ENCODE measurements around the gene DDTL. TPM values are rescaled to one million over a fixed set of nuclear protein-coding genes. Genes with fewer than 3 reads are reported as not detected.

The DDTL gene
- total and polyA plus RNA-seq, 2 donors (not counting 1 experiment from before 2014, with no cell fraction given) = 4.1 TPM; not detected in 1

DNA sequence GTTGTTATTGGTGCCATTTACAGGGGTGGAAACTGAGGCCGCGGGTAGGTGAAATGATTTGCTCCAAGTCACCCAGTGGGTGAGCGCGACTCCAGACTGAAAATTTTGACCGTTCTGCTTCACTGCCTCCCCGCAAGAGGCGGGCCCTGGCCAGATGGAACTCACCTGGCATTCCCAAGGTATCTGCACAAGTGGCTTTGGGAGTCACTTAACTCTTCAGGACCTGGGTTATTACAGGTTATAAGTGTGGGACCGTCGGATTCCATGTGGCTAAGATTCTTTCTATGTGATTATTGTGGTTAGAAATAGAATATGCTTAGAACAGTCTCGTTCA is 45.0 kb downstream of the DDTL start:
- no peaks in the 10 kb centered on the region for H3K27me3 Mint-ChIP-seq
- H3K27ac ChIP-seq (ENCODE audit: low read length in 2 of 2) = peak overlapping the region in 1 of 2 donors; percentile 80
- peak overlapping the region; percentile 83 for H3K4me2 ChIP-seq (replicated peaks; ENCODE audit: low read depth, low read length, poor library complexity, severe bottlenecking)
- H3K9ac ChIP-seq (ENCODE audit: low read length) = peak overlapping the region; percentile 87
- H4K20me1 ChIP-seq (ENCODE audit: control insufficient read depth, insufficient read depth, low read length, poor library complexity, severe bottlenecking) = no peaks in the 10 kb centered on the region
- DNase-seq = no peak
- peaks cover 0 to 1% of the 10 kb centered on the region in 2 experiments for H3K36me3 ChIP-seq (replicated peaks in 1 of 2; ENCODE audit: control extremely low read depth in 1 of 2, control insufficient read depth in 1 of 2, extremely low read depth in 1 of 2, insufficient read depth in 2 of 2, low read length in 1 of 2)
- peaks cover 28% of the 10 kb centered on the region for H3K4me1 Mint-ChIP-seq
- peaks cover 7 to 18% of the 10 kb centered on the region in 2 donors for H3K4me1 ChIP-seq (ENCODE audit: control insufficient read depth in 2 of 2, insufficient read depth in 2 of 2, low read length in 2 of 2)
- H3K4me3 ChIP-seq (ENCODE audit: control extremely low read depth in 1 of 5, extremely low read depth in 1 of 5, insufficient read depth in 1 of 5, low read depth in 2 of 5, low read length in 4 of 5) = peak overlapping the region; percentile 77 to 88 (median 86)
- 0% methylated on average over 7 of the region's 10 CpGs for WGBS (ENCODE audit: insufficient coverage)
- no peaks in the 10 kb centered on the region for H3K9me3 Mint-ChIP-seq (ENCODE audit: insufficient read depth)
- no peak for ATAC-seq (ENCODE audit: low read depth)
- H3K27me3 ChIP-seq (replicated peaks in 1 of 4; ENCODE audit: control extremely low read depth in 1 of 4, control insufficient read depth in 3 of 4, insufficient read depth in 4 of 4, low read length in 3 of 4) = no peaks in the 10 kb centered on the region
- peak overlapping the region; percentile 95 for H3K27ac Mint-ChIP-seq
- H2AFZ ChIP-seq (ENCODE audit: insufficient read depth, low read depth, low read length, poor library complexity, severe bottlenecking) = peak overlapping the region; percentile 88
- CTCF ChIA-PET = interaction anchor here (1.2 to 3.8 kb wide), 2 partner anchors 145 to 163 kb away, joined by 3 to 27 read pairs; no protein-coding TSS in a partner anchor
- H3K9me3 ChIP-seq (ENCODE audit: control extremely low read depth in 1 of 3, control insufficient read depth in 2 of 3, insufficient read depth in 1 of 3, low read length in 2 of 3) = peaks cover 0 to 2% (median 0%) of the 10 kb centered on the region in 3 donors
- peak overlapping the region; percentile 95 for H3K4me3 Mint-ChIP-seq
- peaks cover 24% of the 10 kb centered on the region for H3K79me2 ChIP-seq (ENCODE audit: control insufficient read depth, insufficient read depth, low read length)
- POLR2A ChIA-PET = interaction anchor here (0.6 kb wide), 1 partner anchor 729 kb away, joined by 6 read pairs; no protein-coding TSS in a partner anchor
- intact Hi-C loops (cut with micrococcal nuclease) = loop anchor here (1.0 to 10.0 kb wide), 3 partner anchors 146 to 259 kb away; partner anchors contain the start of genes SMARCB1 and SPECC1L
- TF ChIP-seq, protein P1, sequence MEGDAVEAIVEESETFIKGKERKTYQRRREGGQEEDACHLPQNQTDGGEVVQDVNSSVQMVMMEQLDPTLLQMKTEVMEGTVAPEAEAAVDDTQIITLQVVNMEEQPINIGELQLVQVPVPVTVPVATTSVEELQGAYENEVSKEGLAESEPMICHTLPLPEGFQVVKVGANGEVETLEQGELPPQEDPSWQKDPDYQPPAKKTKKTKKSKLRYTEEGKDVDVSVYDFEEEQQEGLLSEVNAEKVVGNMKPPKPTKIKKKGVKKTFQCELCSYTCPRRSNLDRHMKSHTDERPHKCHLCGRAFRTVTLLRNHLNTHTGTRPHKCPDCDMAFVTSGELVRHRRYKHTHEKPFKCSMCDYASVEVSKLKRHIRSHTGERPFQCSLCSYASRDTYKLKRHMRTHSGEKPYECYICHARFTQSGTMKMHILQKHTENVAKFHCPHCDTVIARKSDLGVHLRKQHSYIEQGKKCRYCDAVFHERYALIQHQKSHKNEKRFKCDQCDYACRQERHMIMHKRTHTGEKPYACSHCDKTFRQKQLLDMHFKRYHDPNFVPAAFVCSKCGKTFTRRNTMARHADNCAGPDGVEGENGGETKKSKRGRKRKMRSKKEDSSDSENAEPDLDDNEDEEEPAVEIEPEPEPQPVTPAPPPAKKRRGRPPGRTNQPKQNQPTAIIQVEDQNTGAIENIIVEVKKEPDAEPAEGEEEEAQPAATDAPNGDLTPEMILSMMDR (IDR thresholded peaks at IDR 0.05) = no peak
- no peak for TF ChIP-seq EZH2 (IDR thresholded peaks at IDR 0.05; ENCODE audit: borderline replicate concordance, insufficient read depth, low read depth, low read length, poor library complexity, severe bottlenecking)

DNA sequence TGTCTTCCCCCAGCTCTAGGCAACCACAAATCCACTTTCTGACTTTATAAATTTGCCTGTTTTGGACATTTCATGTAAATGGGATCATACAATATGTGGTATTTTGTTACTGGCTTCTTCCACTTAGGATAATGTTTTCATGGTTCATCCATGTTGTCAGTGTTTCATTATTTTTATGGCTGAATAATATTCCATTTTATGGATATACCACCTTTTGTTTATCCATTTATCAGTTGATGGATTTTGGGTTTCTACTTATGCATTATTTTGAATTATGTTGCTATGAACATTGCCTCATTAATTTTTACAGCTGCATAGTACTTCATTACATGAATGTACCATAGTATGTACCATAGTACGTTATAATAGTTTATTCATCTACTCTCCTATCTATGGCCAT is 49.5 kb downstream of the DDTL start:
- CTCF ChIA-PET = interaction anchor here (0.6 to 0.7 kb wide), 2 partner anchors 44 to 226 kb away, joined by 3 to 5 read pairs; no protein-coding TSS in a partner anchor
- Mint-ChIP-seq H3K4me3 (no peak overlapping the region), H3K27ac (no peak overlapping the region), H3K4me1 (peaks cover 19% of the 10 kb centered on the region), H3K9me3 (ENCODE audit: insufficient read depth) (no peaks in the 10 kb centered on the region), H3K27me3 (no peaks in the 10 kb centered on the region)
- peaks cover 41% of the 10 kb centered on the region for H3K79me2 ChIP-seq (ENCODE audit: control insufficient read depth, insufficient read depth, low read length)
- no CpG with 5 or more reads among the region's 1 CpG for WGBS (ENCODE audit: insufficient coverage)
- H3K9ac ChIP-seq (ENCODE audit: low read length) = no peak overlapping the region
- no peak overlapping the region for H3K27ac ChIP-seq (ENCODE audit: low read length in 2 of 2)
- POLR2A ChIA-PET = interaction anchor here (0.7 kb wide), 1 partner anchor 1073 kb away, joined by 7 read pairs; no protein-coding TSS in a partner anchor
- no peak overlapping the region for H3K4me3 ChIP-seq (ENCODE audit: control extremely low read depth in 1 of 5, extremely low read depth in 1 of 5, insufficient read depth in 1 of 5, low read depth in 2 of 5, low read length in 4 of 5)
- no peak for DNase-seq
- TF ChIP-seq, protein P1 (IDR thresholded peaks at IDR 0.05) = no peak
- TF ChIP-seq EZH2 (IDR thresholded peaks at IDR 0.05; ENCODE audit: borderline replicate concordance, insufficient read depth, low read depth, low read length, poor library complexity, severe bottlenecking) = no peak
- H3K27me3 ChIP-seq (replicated peaks in 1 of 4; ENCODE audit: control extremely low read depth in 1 of 4, control insufficient read depth in 3 of 4, insufficient read depth in 4 of 4, low read length in 3 of 4) = no peaks in the 10 kb centered on the region
- no peak overlapping the region for H3K4me2 ChIP-seq (replicated peaks; ENCODE audit: low read depth, low read length, poor library complexity, severe bottlenecking)
- no peaks in the 10 kb centered on the region for H3K9me3 ChIP-seq (ENCODE audit: control extremely low read depth in 1 of 3, control insufficient read depth in 2 of 3, insufficient read depth in 1 of 3, low read length in 2 of 3)
- ATAC-seq (ENCODE audit: low read depth) = no peak
- peaks cover 7 to 11% of the 10 kb centered on the region in 2 donors for H3K4me1 ChIP-seq (ENCODE audit: control insufficient read depth in 2 of 2, insufficient read depth in 2 of 2, low read length in 2 of 2)
- no peak overlapping the region for H2AFZ ChIP-seq (ENCODE audit: insufficient read depth, low read depth, low read length, poor library complexity, severe bottlenecking)
- H4K20me1 ChIP-seq (ENCODE audit: control insufficient read depth, insufficient read depth, low read length, poor library complexity, severe bottlenecking) = no peaks in the 10 kb centered on the region
- H3K36me3 ChIP-seq (replicated peaks in 1 of 2; ENCODE audit: control extremely low read depth in 1 of 2, control insufficient read depth in 1 of 2, extremely low read depth in 1 of 2, insufficient read depth in 2 of 2, low read length in 1 of 2) = peaks cover 0 to 1% of the 10 kb centered on the region in 2 experiments
- intact Hi-C loops (cut with micrococcal nuclease) = loop anchor here (10.0 kb wide), 1 partner anchor 231 kb away; the partner anchor contains the start of gene SMARCB1
